ENCODE results near the gene TRIM66.
A peak's percentile ranks its signal among the peaks of the same experiment; 100 is the strongest.
"Not testable (repeated sequence)": the region's sequence is repeated elsewhere in the genome, so short reads cannot be mapped to it uniquely, and the experiment has no call there.

Gene TRIM66

GRCh38 chr11:8688414-8689362 lies 6.2 kb upstream of the TRIM66 start:
- peak; percentile 94 to 97 for DNase-seq

GRCh38 chr11:8686325-8686724 lies 3.9 kb upstream of the TRIM66 start:
- no peak for DNase-seq

- no peak for DNase-seq
Observed at GRCh38 chr11:8685820-8686219, 3.4 kb upstream of the TRIM66 start.

- no peak for DNase-seq
Observed at GRCh38 chr11:8685306-8685705, 2.8 kb upstream of the TRIM66 start.

- no peak for DNase-seq
Observed at GRCh38 chr11:8684600-8685290, 2.3 kb upstream of the TRIM66 start.

GRCh38 chr11:8683115-8683807 lies 796 bp upstream of the TRIM66 start:
- DNase-seq = no peak

- no peak for DNase-seq
Observed at GRCh38 chr11:8681837-8682302, 595 bp downstream of the TRIM66 start.

- DNase-seq = no peak
Observed at GRCh38 chr11:8679006-8679405, 3.5 kb downstream of the TRIM66 start.

GRCh38 chr11:8676458-8676857 lies 6.0 kb downstream of the TRIM66 start:
- DNase-seq = no peak

GRCh38 chr11:8674859-8675258 lies 7.6 kb downstream of the TRIM66 start:
- no peak for DNase-seq

- DNase-seq = no peak
Observed at GRCh38 chr11:8672346-8672745, 10.1 kb downstream of the TRIM66 start.

- peak in 1 of 2 experiments; percentile 61 for DNase-seq
Observed at GRCh38 chr11:8671651-8672062, 10.8 kb downstream of the TRIM66 start.

GRCh38 chr11:8671193-8671612 lies 11.3 kb downstream of the TRIM66 start:
- DNase-seq = peak; percentile 56 to 85

GRCh38 chr11:8670081-8670480 lies 12.4 kb downstream of the TRIM66 start:
- not testable (repeated sequence) for DNase-seq

- DNase-seq = no peak
Observed at GRCh38 chr11:8665222-8665621, 17.2 kb downstream of the TRIM66 start.

GRCh38 chr11:8661001-8661795 lies 21.3 kb downstream of the TRIM66 start:
- DNase-seq = no peak

- no peak for DNase-seq
Observed at GRCh38 chr11:8658321-8659057, 24.0 kb downstream of the TRIM66 start.

GRCh38 chr11:8656291-8656690 lies 26.2 kb downstream of the TRIM66 start:
- no peak for DNase-seq

GRCh38 chr11:8654503-8654902 lies 28.0 kb downstream of the TRIM66 start:
- DNase-seq = no peak

GRCh38 chr11:8652140-8652539 lies 30.3 kb downstream of the TRIM66 start:
- DNase-seq = no peak

GRCh38 chr11:8650401-8650990 lies 32.0 kb downstream of the TRIM66 start:
- DNase-seq = no peak
